ES-I3 (cell line): ENCODE data around the gene SV2C.
"Not testable (repeated sequence)": the region's sequence is repeated elsewhere in the genome, so short reads cannot be mapped to it uniquely, and the experiment has no call there.

ENCODE experiments used
- H3K36me3 ChIP-seq: 2 replicates; pipeline ENCODE4 v1.6.1; 2013; ENCODE audit warnings: mild to moderate bottlenecking, low read length, control low read depth, moderate library complexity; ENCODE audit not compliant: insufficient read depth
- H3K4me1 ChIP-seq: 2 replicates; pipeline ENCODE4 v1.6.1; 2013; ENCODE audit warnings: mild to moderate bottlenecking, control low read depth, low read length; ENCODE audit not compliant: insufficient read depth
- H3K9ac ChIP-seq: 2 replicates; pipeline ENCODE4 v1.6.1; 2013; ENCODE audit warnings: low read depth, mild to moderate bottlenecking, low read length, moderate library complexity
- H3K9me3 ChIP-seq: 2 replicates; pipeline ENCODE4 v1.6.1; 2013; ENCODE audit warnings: mild to moderate bottlenecking, low read length, moderate library complexity; ENCODE audit not compliant: control insufficient read depth, insufficient read depth

Gene SV2C

GRCh38 chr5:76290321-76290757 is 207.2 kb downstream of the SV2C start:
- H3K9me3 ChIP-seq = no peaks in the 10 kb centered on the region
- no peak overlapping the region for H3K9ac ChIP-seq
- H3K4me1 ChIP-seq = no peaks in the 10 kb centered on the region
- H3K36me3 ChIP-seq = no peaks in the 10 kb centered on the region

- Histone ChIP-seq H3K4me1 (no peaks in the 10 kb centered on the region), H3K9ac (no peak overlapping the region), H3K36me3 (no peaks in the 10 kb centered on the region)
These were observed 208.3 kb downstream of the SV2C start for GRCh38 chr5:76291305-76292077.

DNA sequence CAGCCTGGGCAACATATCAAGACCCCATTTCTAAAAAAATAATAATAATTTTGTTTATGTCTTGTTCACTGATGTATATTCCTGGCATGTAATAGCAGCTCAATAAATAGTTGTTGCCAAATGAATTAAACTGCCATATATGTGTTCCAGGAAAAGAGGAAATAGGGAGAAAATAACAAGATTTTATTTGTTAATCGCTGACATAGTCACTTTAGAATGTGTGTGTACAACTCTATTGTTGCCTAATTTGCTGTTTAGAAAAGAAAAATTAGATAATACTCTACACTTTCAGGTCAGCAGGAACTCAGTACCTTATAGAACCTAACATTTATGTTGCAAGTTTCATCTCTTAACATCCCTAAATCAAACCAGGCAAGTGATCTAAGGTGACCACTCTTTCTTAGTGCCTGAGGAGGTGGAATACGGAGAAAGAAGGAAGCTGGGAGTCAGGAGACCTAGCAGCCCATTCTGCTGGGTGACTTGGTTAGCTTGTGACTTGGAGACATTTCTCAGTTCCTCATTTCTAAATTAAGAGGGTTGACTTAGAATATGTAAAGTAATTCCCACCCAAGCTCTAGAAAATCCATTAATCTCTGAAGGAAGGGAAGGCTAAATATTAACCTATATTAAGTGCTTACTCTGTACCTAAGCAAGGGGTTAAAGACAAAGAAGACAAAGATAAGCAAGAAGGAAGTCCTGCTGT is 209.6 kb downstream of the SV2C start:
- H3K9ac ChIP-seq = no peak overlapping the region
- H3K9me3 ChIP-seq = no peaks in the 10 kb centered on the region
- H3K36me3 ChIP-seq = no peaks in the 10 kb centered on the region
- H3K4me1 ChIP-seq = no peaks in the 10 kb centered on the region

More at GRCh38 chr5:76291305-76292077, 208.3 kb downstream of the SV2C start:
- no peaks in the 10 kb centered on the region for H3K9me3 ChIP-seq

DNA sequence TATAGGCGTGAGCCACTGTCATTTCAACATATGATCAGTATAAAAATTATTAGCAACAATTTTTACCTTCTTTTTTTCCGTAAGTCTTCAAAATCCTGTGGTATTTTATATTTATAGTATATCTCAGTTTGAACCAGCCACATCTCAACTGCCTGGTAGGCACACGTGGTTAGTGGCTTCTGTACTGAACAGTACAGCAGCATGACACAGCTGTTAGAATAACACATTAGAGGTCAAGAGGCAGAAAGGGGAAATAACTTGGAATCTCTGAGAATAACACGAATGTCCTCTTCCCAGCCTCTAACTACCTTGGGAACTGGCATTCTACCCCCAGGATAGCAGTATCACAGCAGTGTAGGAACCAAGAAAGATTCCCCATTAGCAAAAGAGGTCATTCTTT is 211.4 kb downstream of the SV2C start:
- no peaks in the 10 kb centered on the region for H3K36me3 ChIP-seq
- no peaks in the 10 kb centered on the region for H3K4me1 ChIP-seq
- no peaks in the 10 kb centered on the region for H3K9me3 ChIP-seq
- no peak overlapping the region for H3K9ac ChIP-seq

- Histone ChIP-seq H3K9me3 (no peaks in the 10 kb centered on the region), H3K36me3 (no peaks in the 10 kb centered on the region), H3K4me1 (no peaks in the 10 kb centered on the region), H3K9ac (no peak overlapping the region)
These were observed 215.7 kb downstream of the SV2C start for GRCh38 chr5:76298852-76299251.

DNA sequence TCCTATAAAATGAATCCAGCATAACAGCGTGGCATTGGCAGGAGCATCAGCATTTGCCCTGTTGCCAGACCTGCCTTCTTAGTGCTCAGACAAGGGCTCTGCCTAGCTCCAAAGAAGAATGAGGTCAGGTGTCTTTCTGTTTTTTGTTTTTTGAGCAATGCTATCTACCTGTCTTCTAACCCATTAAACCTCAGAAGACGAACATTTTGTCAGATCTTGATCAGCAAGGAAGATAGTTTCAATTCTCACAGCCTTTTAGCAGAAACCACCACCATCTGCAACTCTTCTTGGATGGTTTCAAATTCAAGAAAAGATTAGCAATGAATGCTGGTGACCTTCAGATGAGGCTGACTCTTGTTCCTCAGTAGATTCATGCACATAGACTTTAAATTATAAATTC is 216.4 kb downstream of the SV2C start:
- no peaks in the 10 kb centered on the region for H3K4me1 ChIP-seq
- H3K9me3 ChIP-seq = no peaks in the 10 kb centered on the region
- no peak overlapping the region for H3K9ac ChIP-seq
- no peaks in the 10 kb centered on the region for H3K36me3 ChIP-seq

DNA sequence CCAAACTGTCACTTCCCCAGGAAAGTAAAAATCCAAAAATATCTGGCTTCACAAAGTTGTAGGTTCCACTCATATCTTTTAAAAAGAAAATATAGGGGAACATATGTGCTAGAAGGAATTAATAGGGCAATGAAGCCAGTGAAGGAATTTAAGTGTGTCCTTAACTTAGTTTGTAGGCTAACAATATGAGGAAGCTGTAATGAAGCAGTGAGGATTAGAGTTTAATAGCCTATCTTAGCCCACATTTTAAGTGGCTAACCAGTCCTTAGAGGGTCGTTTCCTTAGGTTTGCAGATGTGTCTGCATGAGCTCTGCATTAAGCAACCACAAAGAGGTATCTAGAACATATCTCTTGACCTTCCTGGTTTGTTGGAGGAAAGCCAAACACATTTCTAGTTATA is 218.7 kb downstream of the SV2C start:
- H3K36me3 ChIP-seq, H3K9me3 ChIP-seq, H3K4me1 ChIP-seq, H3K9ac ChIP-seq: not testable (repeated sequence)

GRCh38 chr5:76302661-76303060 is 219.5 kb downstream of the SV2C start:
- H3K4me1 ChIP-seq, H3K36me3 ChIP-seq, H3K9ac ChIP-seq: not testable (repeated sequence)

GRCh38 chr5:76303921-76304320 is 220.7 kb downstream of the SV2C start:
- Histone ChIP-seq H3K4me1 (no peaks in the 10 kb centered on the region), H3K9ac (no peak overlapping the region), H3K9me3 (no peaks in the 10 kb centered on the region), H3K36me3 (no peaks in the 10 kb centered on the region)

More at GRCh38 chr5:76302661-76303060, 219.5 kb downstream of the SV2C start:
- not testable (repeated sequence) for H3K9me3 ChIP-seq

GRCh38 chr5:76305269-76305668 is 222.1 kb downstream of the SV2C start:
- no peaks in the 10 kb centered on the region for H3K36me3 ChIP-seq
- H3K9ac ChIP-seq = no peak overlapping the region
- H3K4me1 ChIP-seq = no peaks in the 10 kb centered on the region
- H3K9me3 ChIP-seq = no peaks in the 10 kb centered on the region

GRCh38 chr5:76305775-76306174 is 222.6 kb downstream of the SV2C start:
- Histone ChIP-seq H3K9me3 (no peaks in the 10 kb centered on the region), H3K9ac (no peak overlapping the region), H3K4me1 (no peaks in the 10 kb centered on the region), H3K36me3 (no peaks in the 10 kb centered on the region)

DNA sequence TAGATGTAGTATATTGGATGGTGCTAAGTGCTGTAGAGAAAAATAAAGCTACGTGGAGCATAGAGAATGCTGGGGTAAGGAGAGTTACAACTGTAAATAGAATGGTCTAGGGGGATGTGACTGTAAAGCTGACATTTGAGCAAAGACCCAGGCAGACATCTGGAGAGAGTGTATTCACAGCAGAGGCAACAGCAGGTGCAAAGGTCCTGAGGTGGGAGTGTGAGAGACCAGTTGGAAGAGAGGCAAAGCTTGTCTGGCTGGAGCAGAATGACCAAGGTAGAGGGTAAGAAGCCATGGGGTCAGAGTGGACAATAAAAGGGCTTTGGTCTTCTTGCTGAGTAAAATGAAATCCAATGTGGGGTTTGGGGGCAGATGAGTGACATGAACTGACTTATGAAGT is 227.0 kb downstream of the SV2C start:
- Histone ChIP-seq H3K4me1 (no peaks in the 10 kb centered on the region), H3K9ac (no peak overlapping the region), H3K36me3 (no peaks in the 10 kb centered on the region), H3K9me3 (no peaks in the 10 kb centered on the region)

GRCh38 chr5:76312783-76313182 is 229.6 kb downstream of the SV2C start:
- H3K4me1 ChIP-seq = no peaks in the 10 kb centered on the region
- H3K9me3 ChIP-seq = no peaks in the 10 kb centered on the region
- H3K9ac ChIP-seq = no peak overlapping the region
- H3K36me3 ChIP-seq = no peaks in the 10 kb centered on the region

DNA sequence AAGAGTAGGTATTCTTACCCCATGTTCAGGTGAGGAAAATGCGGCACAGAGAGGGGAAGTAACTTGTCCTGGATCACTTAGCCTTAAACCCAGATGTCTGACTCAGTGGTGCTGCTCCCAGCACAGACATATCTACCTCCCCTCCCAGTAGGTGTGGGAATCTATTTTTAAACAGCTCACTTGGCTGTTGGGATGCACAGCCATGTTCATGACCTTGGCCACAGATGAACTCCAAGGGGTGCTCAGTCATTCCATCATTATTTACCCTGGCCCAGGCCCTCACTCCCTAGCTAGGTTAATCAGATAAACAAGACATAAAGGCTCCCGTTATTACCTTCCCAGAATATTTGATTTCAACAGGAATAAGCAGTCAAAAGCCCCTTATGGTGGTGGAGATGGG is 231.5 kb downstream of the SV2C start:
- Histone ChIP-seq H3K9ac (no peak overlapping the region), H3K36me3 (no peaks in the 10 kb centered on the region), H3K9me3 (no peaks in the 10 kb centered on the region), H3K4me1 (no peaks in the 10 kb centered on the region)

DNA sequence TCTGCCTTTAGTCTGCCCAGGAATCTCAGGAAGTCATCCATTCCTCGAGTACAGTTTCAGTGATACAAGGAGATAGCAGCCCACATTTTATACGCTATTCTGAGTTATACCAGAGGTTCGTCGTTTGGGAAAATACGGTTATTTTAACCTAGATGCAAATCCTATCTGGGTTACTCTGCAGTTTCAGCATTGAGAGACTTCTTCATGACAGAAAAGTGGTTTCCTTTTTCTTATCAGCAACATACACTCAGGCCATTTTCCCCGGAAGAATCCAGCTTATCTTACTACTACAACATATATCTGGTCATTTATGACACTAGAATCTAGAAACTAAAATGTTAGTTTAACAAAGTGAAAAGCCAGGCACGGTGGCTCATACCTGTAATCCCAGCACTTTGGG is 236.5 kb downstream of the SV2C start:
- Histone ChIP-seq H3K9ac (no peak overlapping the region), H3K9me3 (no peaks in the 10 kb centered on the region)

More for the DNA sequence above, 236.5 kb downstream of the SV2C start:
- Histone ChIP-seq H3K4me1 (no peaks in the 10 kb centered on the region), H3K36me3 (no peaks in the 10 kb centered on the region)
